GM12874 (cell line): ENCODE results near the gene PPP2R5C.

Source experiments
- CTCF ChIP-seq: IDR thresholded peaks from 2 replicates; pipeline ENCODE4 v1.5.1; 2011; ENCODE audit warnings: low read depth, mild to moderate bottlenecking, control low read depth, low read length, moderate library complexity; ENCODE audit not compliant: insufficient read depth

Gene PPP2R5C

GRCh38 chr14:101879529-101880336 lies 118.2 kb downstream of the PPP2R5C start:
- TF ChIP-seq CTCF: no peak

DNA sequence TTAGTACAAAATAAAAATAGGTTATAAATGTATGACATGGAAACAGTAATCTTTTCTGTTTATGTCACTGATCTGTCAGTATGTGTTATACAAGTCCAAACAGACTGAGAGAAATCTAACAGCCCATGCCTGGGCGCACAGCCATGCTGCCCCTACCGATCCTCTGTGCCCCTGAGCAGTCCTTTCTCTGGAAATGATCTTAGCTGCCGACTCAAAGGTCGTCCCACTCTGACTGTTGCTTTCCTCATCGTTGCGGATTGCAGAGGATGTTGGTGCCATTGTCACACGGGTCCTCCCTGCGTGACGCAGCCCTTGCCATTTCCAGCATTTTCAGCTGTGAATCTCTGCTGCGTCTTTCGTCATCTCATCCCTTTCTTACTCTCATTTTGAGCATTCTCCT lies 119.9 kb downstream of the PPP2R5C start:
- TF ChIP-seq CTCF: no peak

DNA sequence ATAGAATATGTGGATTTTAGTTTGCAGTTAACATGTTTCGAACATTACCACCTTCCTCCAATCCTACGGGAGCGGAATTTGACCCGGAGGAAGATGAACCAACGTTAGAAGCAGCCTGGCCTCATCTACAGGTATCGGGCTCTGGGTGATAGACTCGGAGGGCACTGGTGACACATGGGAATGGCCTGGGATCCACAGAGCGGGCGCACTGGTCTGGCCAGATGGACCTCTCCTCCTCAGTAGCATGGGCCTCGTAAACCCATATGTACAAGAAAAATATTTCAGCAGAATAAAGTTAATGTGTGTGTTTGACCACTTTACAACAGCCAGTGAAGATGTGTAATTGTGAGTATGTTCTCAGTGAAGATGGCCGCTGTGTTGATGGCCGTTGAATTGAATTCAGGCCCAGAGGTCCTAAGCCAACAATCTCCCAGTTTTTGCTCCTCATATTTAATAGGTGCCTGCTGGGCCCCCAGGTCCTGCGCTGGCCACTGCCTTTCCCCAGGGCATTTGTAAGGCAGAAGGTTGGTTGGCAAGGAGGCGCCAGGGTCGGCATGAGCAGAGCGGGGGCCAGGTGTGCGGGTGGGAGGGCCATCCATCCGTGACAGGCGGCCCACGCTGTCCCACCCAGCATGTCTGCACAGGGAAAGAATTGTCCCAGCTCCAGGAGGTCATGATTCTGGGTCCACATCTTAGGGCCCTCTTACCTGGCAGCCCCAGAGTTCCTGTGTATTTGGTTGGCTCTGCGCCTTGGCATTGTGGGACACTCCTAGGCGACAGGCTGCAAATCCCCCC lies 120.8 kb downstream of the PPP2R5C start:
- TF ChIP-seq CTCF: no peak

DNA sequence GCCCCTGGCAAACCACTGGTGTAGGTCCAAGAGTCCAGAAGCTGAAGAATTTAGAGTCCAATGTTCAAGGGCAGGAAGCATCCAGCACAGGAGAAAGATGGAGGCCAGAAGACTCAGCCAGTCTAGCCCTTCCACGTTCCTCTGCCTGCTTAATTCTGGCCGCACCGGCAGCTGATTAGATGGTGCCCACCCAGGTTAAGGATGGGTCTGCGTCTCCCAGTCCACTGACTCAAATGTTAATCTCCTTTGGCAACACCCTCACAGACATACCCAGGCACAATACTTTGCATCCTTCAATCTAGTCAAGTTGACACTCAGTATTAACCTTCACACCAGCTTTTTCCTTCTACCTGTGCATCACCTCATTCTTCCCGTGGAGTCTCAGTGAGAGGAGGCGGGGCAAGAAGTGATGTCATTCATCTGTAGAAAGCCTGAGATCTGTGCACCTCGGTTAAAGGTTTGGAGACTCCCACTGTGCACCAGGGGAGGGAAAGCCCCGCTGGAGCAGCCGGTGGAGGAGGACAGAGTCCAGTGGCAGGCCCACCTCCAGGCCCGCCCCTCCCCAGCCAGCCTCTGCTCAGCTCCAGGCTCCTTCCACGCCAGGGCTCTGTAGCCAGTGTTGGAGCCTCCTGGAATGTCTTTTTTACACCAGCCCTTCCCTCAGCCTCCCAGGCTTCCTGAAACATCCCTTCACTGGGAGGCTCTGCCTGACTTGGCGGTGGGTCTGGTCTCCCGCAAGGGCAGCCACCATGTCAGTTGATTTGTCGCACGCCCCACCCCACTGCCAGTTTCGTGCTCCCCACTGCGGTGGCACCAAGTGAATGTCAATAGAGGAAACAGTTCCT lies 122.8 kb downstream of the PPP2R5C start:
- no peak for TF ChIP-seq CTCF

GRCh38 chr14:101884934-101885576 lies 123.5 kb downstream of the PPP2R5C start:
- TF ChIP-seq CTCF: no peak

DNA sequence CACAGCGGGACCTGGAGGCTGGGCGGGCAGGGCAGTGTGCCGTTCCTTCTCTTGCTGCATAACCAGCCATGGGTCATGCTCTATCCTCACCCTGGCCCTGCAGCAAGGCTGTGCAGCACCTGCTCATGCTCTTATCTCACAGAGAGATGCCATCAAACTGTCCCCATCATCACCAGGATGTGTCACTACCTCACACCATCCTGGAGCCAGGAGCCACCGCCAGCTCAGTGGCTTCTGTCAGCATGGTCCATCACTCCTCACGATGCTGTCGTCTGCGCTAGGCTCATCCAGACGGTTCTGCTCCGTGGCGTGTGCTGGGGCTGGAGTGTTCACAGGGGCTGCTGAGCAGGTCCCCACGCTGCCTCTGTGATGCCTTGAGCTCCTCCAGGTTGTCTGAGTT lies 125.7 kb downstream of the PPP2R5C start:
- TF ChIP-seq CTCF: no peak
